Stimulated activated CD8-positive, alpha-beta memory T cell treated with anti-CD3 and anti-CD28 coated beads, Interleukin-7, amount 100 ng/mL, for 24 hours (primary cell): Measurements from ENCODE around the gene CCDC85C.

Source experiments
- DNase-seq: peaks from one replicate; pipeline ENCODE4 v3.0.0-alpha.2; 2020; ENCODE audit warnings: low read depth

CCDC85C gene

DNA sequence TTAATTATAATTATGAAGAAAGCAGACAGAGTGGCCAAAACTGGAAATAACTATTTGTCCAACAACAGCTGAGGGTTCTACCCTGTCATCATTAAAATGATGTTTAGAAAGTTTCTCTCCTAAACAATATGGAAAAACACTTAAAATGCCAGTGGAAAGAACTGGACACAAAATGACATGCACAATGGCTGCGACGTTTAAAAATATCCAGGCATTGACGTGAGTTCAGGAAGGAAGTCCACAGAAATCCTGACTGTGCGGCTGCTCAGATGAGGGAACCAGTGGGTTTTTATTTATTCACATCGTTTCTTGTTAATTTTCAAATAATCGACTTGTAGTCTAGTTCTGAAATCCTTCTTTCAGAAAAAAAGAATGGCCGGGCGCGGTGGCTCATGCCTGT is 64.5 kb downstream of the CCDC85C start:
- DNase-seq: no peak

DNA sequence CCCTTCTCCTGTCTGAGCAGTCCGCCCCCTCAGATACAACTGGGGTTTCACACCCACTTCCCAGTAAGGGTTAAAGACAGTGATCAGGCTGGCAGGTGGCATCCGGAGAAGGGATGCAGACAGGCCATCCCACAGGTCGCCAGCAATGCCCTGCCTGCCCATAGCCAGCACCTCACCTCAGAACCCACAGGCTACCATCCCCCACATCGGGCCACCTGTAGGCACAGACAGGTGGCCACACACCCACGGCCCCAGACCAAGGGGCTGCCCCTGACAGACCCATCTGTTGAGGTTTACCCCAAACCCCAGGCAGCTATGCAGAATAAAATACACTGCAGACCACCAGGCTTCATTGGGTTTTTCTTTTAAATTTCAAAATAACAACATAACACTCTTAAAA is 65.3 kb downstream of the CCDC85C start:
- no peak for DNase-seq

DNA sequence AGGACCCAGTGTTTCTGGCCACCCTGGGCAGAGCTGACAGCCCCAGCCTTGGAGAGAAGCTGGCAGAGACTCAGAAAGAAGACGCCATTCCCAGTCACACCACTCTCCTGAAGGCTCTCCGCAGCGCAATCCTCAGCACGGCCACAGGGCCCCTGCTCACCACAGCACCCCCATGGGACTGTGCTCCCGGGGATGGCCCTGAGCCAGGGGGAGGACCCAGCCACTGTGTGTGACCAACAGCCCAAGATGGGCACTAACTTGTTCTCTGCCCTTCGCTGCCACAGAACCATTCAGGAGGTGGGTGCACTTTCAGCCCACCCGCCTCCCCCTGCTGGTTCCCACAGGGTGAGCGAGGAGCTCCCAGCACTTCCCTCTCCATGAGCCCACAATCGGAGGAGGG is 65.7 kb downstream of the CCDC85C start:
- DNase-seq: no peak

DNA sequence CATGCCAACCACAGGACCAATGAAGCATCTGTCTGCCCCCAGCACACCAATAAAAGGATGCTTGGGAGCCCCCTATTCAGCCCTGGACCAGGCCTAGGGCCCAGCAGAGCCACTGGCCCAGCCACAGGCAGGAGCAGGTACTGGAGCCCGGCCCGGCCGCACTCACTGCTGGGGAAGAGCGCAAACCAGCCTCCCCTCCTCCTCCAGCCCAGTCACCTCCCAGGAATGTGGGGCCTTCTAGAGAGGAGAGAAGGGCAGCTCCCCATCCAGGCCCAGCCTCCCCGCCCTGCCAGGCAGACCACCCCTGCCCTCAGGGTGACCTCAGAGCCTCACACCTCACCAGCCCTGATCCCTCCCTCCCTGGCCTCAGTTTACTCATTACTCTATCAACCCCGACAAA is 66.6 kb downstream of the CCDC85C start:
- no peak for DNase-seq

DNA sequence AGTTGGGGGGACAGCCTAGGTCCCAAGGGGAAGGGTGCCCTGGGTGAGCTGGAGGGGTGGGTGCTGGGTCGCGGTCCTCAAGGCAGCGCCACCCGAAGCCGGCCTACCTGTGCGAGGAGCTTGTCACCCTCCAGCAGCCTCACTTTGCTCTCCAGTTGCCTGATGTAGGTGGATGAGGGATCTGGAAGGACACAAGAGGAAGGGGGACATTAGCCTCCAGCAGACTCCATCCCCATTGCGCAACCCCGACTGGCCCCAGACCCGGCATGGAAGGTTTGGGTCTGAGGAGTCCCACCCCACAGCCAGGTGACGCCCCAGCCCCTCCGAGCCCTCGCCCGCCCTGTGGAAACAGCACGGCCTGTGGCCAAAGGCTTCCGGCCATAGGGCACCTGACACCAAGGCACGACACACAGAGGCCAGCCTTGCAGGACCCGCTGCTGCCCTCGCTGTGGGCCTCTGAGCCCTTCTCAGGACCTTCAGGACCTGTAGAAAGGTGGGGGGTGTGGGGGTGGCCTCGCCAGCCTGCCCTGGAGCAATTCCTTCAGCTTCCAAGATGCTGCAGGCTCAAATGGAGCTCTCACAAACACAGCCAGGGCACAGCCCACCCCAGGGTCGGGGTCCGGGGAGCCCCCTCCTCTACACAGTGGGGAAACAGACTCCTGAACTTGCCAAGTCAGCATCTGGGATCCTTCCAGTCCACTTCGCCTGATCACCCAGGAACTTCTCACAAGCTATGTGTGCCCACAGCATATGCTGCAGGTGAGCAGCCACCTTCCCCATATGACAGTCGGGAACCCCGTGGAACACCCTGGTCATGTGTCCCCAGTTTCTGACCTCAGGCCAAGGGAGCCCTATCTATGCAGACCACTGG is 67.9 kb downstream of the CCDC85C start:
- no peak for DNase-seq

DNA sequence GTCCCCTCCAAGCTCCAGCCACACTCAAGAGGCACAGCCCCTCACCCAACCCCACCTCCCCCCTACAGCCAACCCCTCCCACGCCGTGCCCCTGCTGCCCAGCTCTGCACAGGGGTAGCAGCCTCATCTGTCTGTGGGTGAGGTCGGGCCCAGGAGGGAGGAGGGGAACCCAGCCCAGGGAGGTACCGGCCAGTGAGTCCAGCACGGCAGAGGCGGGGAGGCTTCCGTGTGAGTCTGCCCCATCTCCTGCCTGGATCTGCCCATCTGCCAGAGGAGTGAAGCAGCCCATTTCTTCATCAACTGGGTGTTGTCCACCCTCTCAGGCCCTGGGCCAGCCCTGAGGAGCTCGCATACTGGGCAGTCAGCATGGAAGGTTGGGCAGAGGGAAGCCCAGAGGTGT is 68.6 kb downstream of the CCDC85C start:
- DNase-seq: no peak

DNA sequence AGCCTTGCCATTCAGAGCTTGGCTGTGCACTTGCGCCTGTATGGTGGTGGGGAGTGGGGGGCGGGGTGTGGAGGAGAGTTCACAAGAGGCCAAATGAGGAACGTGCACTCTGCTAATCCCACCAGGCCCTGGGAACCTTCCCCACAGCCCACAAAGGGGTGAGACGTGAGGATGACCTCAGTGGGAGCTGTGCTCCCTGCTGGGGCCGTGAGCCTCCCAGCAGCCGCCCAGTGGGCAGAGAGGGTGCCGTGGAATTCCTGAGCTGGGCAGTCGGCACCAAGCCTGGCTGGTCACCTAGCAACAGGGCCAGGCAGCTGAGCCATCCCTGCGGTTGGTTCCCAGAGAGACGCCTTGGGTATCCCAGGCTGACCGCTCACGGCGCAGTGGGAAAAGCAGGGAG is 69.1 kb downstream of the CCDC85C start:
- DNase-seq: no peak

DNA sequence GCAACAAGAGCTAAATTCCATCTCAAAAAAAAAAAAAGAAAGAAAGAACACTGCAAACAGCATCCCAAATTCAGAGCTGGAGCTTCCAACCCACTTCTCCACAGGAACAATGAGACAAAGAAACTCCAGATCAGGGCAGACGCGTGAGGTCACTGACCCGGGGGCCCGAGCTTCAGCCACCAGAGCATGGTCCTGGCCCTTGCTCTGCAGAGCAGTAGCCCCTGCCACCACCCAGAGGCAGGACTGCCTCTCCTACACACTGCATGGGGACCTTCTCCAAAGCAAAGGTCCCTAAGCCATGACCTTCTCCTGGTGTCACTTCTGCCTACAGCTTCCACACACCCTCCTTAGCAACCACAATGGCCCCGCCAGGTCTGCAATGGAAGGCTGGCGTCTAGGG is 69.7 kb downstream of the CCDC85C start:
- DNase-seq: no peak

DNA sequence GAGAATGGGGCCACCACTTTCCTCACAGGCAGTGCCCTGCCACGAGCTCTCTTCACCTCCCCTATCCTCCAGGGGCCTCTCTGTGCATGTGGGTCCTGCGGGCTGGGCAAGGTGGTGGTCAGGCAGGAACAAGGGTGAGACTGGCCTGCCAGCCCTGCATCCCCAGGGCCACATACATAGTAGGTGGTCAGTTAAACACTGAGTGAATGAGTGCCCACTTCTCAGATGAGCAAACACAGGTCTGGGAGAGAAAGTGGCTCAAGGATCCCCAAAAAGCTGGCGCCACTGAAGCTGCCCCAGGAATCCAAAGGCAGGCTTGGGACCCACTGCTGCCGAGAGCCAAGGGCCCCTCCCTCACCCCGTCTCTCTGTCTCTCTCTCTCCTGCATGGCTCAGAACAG is 71.7 kb downstream of the CCDC85C start:
- no peak for DNase-seq

DNA sequence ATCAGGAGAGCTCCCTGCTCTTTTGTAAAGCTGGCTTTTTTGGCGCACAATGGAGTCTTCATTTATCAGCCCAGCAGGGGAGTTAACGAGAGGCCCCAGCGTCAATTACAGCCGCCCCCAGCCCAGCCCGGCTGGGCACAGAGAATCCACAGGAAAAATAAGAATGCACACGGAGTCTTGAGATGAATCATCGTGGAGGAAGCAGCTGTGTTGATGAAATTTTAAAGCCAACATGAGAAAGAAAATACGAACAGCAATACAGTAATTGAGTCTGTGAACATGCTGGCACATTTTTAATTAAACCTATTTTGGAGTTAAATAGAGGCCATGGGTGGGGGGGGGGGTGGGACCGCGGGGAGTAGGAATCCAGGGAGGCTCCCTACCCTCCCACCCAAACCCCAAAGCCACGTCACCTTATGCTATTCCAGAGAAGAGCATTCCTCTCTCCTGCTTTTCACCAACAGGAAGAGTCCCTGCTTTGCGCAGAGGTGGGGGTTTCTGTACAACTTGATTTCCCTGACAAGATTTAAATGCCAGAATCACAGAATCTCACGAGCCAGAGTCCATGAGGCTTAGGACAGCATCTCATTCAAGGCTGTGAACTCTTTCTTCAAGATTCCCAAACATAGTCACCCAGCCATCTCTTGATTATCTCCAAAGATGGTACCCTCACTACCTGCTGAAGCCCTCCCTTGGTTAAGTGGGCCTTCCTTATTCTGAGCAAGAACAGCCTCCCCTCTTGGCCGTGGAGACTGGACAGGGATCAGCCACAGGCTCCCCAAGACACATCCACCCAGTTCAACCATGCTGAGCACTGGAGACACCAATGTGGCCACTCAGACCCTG is 72.5 kb downstream of the CCDC85C start:
- no peak for DNase-seq

DNA sequence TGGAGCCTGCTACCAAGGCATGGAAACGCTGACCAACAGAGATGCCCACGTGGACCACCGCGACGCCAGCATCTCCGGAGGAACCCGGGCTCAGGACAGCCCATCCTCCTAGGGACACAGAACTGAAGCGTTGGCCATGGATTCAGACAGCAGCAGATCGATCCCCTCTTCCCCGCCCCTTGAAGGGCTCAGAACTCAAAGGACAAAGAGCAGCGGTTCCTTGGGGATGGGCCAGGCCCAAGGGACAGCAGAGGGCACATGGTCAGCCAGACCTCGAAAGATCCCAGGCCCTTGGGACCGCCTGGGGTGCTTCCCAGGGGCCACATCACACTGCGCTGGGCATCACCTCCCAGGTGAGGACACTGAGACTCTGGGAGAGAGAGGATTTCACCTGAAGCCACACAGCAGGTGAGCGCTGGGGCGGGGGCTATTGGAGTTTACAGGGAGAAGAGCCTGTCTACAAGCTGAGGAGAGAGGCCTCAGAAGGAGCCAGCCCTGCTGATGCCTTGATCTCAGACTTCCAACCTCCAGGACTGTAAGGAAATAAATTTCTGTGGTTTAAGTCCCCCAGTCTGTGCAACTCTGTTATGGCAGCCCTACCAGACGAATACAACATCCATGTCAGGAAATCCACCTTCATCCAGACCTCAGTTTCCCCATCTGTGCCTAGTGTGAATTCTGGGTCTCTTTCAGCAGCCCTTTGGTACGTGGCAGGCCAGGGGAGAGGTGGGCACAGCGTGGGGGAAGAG is 73.4 kb downstream of the CCDC85C start:
- DNase-seq: no peak

DNA sequence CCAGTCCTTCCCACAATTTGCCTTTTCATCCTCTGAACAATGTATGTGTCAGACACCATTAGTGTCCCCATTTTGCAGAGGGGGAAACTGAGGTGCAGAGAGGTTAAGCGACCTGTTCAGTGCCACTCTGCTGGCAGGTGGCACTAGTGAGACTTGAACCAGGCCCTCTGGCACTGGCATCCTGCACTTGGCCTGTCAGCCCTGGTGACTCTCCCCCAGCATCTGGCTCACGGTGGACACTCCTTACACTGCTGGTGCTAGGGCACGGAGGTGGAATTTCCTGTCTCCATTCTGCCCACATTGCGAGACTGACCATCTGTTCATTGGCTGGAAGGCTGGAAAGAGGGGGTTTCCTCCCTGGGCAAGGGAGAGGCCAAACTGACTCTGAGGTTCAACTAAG is 74.1 kb downstream of the CCDC85C start:
- DNase-seq: no peak

DNA sequence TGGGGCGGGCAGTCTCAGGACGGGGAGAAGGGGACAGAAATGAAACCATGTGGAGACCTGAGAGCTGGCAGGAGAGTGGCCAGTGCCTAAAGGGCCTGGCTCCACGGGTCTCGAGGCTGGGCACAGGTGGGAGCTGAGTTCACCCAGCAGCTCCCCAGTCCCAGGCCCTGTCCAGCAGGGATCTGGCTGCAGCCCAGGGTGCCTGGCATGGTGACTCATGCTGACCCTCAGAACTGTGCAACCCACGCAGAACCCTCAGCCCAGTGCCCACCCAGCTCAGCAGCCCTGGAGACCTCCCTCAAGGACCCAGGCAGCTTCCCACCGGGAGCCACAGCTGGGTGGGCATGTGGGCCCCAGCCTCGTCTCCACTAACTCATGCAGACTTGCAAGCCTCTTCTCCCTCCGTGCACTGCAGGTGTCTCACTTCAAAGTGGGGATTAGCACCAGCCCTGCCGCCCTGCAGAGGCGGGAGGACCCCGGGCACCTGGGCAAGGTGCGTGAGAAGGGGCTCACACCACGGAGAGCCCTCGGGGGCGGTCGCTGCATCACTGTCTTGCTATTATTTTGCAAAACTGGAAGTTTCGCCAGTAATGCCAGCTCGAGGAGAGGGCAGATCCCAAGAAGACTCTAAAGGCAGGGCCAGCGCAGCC is 76.5 kb downstream of the CCDC85C start:
- no peak for DNase-seq

DNA sequence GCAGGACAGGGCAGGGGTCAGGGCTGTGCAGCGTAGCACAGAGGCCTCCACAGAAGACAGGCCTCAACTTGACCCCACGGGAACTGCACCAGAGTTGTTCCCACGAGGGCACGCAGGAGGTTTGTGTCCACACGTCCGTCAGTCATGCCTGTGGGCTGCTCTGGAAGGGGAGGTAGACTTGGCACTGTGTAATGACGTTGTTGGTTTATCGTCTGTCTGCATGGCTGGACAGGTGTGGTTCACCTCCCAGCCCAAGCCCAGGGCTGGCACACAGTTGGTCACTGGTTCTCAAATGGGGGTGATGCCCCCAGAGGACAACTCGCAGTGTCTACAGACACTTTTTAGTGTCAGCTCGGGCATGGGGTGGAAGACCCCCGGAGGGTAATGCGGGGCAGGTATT is 77.0 kb downstream of the CCDC85C start:
- DNase-seq: no peak

DNA sequence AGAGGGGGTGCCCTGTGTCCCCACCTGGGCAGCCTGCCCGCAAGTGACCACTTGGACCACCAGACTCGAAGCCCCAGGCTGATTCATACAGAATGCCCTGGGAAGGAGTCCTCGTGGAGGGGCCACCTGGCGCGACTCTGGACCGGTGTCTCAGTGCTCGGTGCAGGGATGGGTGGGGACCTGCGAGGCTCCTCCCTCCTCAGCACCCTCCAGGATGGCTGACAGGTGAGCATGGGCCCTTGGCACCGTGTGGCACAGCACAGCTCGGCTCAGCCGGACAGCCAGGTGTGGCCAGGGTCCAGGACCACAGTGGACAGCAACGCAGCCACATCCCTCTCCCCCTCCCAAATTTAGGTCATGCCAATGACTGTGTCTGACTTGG is 78.3 kb downstream of the CCDC85C start:
- no peak for DNase-seq

DNA sequence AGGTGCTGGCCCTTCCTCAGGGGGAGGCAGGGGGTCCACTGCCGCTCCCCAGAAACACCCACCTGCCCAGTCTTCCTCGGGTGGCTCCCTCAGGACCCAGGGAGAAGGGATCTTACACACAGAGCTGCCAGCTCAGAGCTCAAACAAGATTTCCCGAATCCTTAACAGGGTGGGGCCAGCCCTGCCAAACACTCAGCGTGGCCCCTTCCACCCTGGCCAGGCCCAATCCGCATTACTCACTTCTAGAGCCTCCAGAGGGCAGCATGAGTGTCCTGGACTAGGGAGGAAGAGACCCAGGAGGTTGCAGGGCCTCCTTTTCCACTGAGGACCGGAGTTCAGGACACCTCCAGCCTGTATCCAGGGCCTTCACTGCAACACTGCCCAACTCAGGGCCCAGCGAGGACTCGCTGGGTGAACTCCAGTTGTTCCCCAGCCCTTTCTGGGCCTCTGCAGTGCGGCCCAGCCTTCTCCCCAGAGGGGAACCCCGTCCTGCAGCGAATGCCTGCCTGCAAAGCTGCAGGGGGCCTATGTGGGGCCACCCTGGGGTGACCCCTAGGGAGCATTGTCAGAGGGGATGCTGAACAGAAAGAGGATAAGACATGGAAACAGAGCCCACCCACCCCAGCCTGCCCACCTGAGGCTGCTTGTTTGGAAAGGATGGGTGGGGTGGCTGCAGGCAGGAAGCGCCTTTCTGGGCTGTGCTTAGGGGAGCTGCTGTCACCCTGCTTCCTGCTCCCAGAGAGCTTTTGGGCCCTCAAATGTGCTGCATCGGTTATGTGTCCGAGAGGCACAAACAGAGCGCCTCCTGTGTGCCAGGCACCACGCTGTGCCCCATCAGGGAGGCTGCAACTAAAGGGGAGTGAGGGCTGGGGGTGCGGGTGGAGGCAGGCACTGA is 79.0 kb downstream of the CCDC85C start:
- no peak for DNase-seq

DNA sequence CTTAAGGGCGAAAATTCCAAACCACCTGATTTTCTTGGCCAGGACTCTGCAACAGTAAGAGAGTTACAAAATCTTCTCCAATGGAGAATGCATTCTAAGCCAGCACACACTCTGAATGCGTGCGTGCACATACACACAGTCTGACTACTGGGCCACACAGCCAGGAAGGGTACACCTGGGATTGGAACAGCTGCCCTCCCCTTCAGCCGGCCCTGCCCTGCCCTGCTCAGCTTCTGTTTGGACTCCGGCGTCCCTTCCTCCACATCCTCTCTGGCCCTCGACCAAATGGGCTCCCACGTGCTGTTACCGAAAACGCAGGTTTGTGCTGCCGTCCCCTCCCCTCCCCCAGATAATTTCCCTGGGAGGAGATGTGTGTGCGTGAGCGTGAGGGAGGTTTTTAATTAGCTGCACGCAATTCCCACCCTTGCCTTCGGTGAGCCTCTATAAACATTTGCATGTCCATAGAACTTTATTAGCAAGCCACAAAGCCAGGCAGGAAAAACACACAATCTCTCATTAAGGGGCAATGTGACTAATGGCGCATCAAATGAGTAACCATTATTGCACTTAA is 79.8 kb downstream of the CCDC85C start:
- DNase-seq: no peak

DNA sequence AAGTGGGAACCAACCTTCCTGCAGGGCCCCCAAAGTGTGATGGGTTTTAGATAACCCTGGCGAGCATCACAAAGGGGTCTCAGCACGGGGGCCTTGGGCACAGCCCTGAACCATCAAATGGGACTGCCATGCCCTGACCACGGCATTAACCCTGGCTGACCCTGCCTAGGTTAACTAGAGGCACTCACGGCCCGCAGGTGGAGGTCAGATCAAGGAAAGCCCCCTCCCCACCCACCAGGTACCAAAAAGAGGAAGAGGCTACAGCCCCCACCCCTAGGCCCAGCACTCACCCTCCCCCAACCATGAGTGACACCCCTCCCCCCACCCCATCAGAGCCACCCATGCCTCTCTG is 80.3 kb downstream of the CCDC85C start:
- DNase-seq: no peak

DNA sequence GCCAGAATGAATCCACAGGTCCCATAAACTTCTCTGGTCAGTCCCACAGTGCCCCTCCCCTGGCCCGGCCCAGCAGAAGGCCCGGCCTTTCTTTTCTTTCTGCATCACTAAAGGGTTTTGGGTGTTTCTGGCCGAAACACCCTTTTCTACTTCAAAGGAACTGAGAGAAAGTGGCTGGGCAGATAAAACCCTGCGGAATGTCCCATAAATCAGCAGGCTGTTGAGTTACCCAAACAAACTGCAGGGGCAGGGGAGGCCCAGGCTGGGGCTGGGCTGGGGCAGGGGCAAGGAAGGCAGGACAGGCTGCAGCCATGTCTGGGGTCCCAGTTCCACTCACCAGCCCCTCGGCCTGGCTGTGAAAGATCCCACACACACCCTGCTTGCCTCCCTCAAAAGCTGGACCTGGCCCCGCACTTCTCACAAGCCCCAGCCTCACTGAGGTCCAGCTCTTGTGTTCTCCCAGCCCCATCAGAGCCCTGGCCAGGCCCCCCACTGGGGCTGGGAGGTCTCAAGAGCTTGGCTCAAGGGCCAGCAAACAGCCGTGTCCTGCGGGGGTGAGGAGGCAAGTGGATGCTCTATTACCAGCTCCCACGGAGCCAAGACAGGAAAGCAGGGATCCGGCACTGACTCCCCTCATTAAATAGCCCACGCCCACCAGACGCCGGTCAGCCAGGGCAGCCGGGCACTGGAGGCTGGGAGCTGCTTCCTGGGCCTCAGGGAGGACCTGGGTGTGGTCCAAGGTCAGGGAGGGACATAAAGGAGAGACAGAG is 80.9 kb downstream of the CCDC85C start:
- DNase-seq: no peak

DNA sequence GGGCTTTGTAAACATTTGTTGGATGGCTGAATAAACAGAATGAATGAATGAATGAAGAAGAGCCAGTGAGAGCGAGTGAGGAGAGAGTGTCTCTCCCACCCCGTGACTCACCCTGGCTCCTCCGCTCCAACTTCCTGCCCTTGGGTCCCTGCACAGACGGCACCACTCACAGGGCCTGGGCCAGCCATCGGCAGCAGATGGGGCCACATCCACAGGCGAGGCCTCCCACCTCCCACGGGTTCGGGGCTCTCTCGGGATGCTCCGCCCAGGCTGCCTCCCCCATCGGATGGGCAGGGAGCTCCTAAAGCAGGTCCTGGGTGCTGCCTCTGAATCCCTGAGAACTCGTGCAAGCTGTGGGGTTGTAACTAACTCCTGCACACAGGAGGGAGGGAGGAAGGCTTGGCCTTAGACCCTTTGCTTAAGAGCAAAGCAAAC is 81.5 kb downstream of the CCDC85C start:
- no peak for DNase-seq
